SIG-M5 treated with dmso at 0.1 percent for 504 hours (cell line): ENCODE measurements around the gene RIMS4.

Experiments used
- DNase-seq: peaks from one replicate; lab custom pipeline; 2025; ENCODE audit not compliant: unreplicated experiment; lab: John Stamatoyannopoulos, UW

RIMS4 gene

GRCh38 chr20:44810391-44811149, at the start of gene RIMS4:
RIMS4 (minus strand) TSS chr20:44810546; CDS start chr20:44810271, 275 bp downstream.
- DNase-seq, result no peak

GRCh38 chr20:44858606-44859360, 48.4 kb upstream of the RIMS4 start:
- no peak for DNase-seq

GRCh38 chr20:44856856-44857448, 46.6 kb upstream of the RIMS4 start:
- no peak for DNase-seq

- DNase-seq, result no peak
Observed at GRCh38 chr20:44856442-44856841, 46.1 kb upstream of the RIMS4 start.

GRCh38 chr20:44851545-44851944, 41.2 kb upstream of the RIMS4 start:
- no peak for DNase-seq

- DNase-seq, result no peak
Observed at GRCh38 chr20:44850837-44851236, 40.5 kb upstream of the RIMS4 start.

GRCh38 chr20:44850272-44850671, 39.9 kb upstream of the RIMS4 start:
- DNase-seq, result no peak

GRCh38 chr20:44849703-44850102, 39.4 kb upstream of the RIMS4 start:
- no peak for DNase-seq

GRCh38 chr20:44848254-44849015, 38.1 kb upstream of the RIMS4 start:
- no peak for DNase-seq

- no peak for DNase-seq
Observed at GRCh38 chr20:44843876-44844275, 33.5 kb upstream of the RIMS4 start.

- no peak for DNase-seq
Observed at GRCh38 chr20:44841955-44842354, 31.6 kb upstream of the RIMS4 start.

- no peak for DNase-seq
Observed at GRCh38 chr20:44840826-44841225, 30.5 kb upstream of the RIMS4 start.

GRCh38 chr20:44839481-44839880, 29.1 kb upstream of the RIMS4 start:
- no peak for DNase-seq

GRCh38 chr20:44838521-44838920, 28.2 kb upstream of the RIMS4 start:
- no peak for DNase-seq

- DNase-seq, result no peak
Observed at GRCh38 chr20:44837946-44838345, 27.6 kb upstream of the RIMS4 start.

- no peak for DNase-seq
Observed at GRCh38 chr20:44836601-44837120, 26.3 kb upstream of the RIMS4 start.

GRCh38 chr20:44835661-44836221, 25.4 kb upstream of the RIMS4 start:
- DNase-seq, result no peak

- no peak for DNase-seq
Observed at GRCh38 chr20:44835116-44835515, 24.8 kb upstream of the RIMS4 start.

GRCh38 chr20:44834693-44835092, 24.3 kb upstream of the RIMS4 start:
- DNase-seq, result no peak

- no peak for DNase-seq
Observed at GRCh38 chr20:44833437-44833836, 23.1 kb upstream of the RIMS4 start.

- no peak for DNase-seq
Observed at GRCh38 chr20:44832724-44833123, 22.4 kb upstream of the RIMS4 start.
